Measurements from ENCODE around the gene INPP5E. TPM values are rescaled to one million over a fixed set of nuclear protein-coding genes. Genes with fewer than 3 reads are reported as not detected.

The INPP5E gene
- total RNA-seq, 1 experiment from 2014 or later, result 10.7 TPM

GRCh38 chr9:136467766-136468165 lies 28.1 kb upstream of the INPP5E start:
- peaks cover 28% of the 10 kb centered on the region; the same call in 1 of the 2 replicates for H3K79me2 ChIP-seq (ENCODE audit: low read length)
- CTCF ChIA-PET, result interaction anchor here (0.6 kb wide), 1 partner anchor 269 kb away, joined by 6 read pairs; no protein-coding TSS in a partner anchor
- H3K4me3 ChIP-seq (ENCODE audit: low read length), result no peak overlapping the region
- H4K20me1 ChIP-seq (ENCODE audit: low read length), result no peaks in the 10 kb centered on the region
- intact Hi-C loops (cut with micrococcal nuclease), result no loop called here
- no peaks in the 10 kb centered on the region for H3K27me3 ChIP-seq (ENCODE audit: low read length)
- no peak for DNase-seq
- H3K4me2 ChIP-seq (ENCODE audit: low read length), result no peak overlapping the region
- H2AFZ ChIP-seq (ENCODE audit: low read length), result no peak overlapping the region
- H3K4me1 ChIP-seq (ENCODE audit: insufficient read depth, low read length), result no peaks in the 10 kb centered on the region
- peaks cover 17% of the 10 kb centered on the region for H3K36me3 ChIP-seq (ENCODE audit: low read depth, low read length)
- H3K9me3 ChIP-seq (ENCODE audit: low read length), result no peaks in the 10 kb centered on the region
- BruUV-seq (replicated peaks), result no TSS peak
- ATAC-seq, result no peak
- no peak for TF ChIP-seq CTCF (conservative IDR thresholded peaks at IDR 0.05; ENCODE audit: low read depth, low read length)
- TF ChIP-seq EZH2 (IDR thresholded peaks at IDR 0.05; ENCODE audit: low read length, unreplicated experiment), result no peak
- no peak for TF ChIP-seq EZH2phosphoT487 (IDR thresholded peaks at IDR 0.05; ENCODE audit: borderline replicate concordance, low read length)
- H3K27ac ChIP-seq (ENCODE audit: low read length), result no peak overlapping the region
- POLR2A ChIA-PET (ENCODE audit: unreplicated experiment), result no interaction called here
- H3K9me2 ChIP-seq (replicated peaks; ENCODE audit: low read length), result no peaks in the 10 kb centered on the region
- no peaks in the 10 kb centered on the region for H3F3A ChIP-seq (ENCODE audit: low read length, unreplicated experiment)
- H3K9ac ChIP-seq (ENCODE audit: low read length), result no peak overlapping the region

GRCh38 chr9:136466155-136466541 lies 26.5 kb upstream of the INPP5E start:
- intact Hi-C loops (cut with micrococcal nuclease), result no loop called here

More at GRCh38 chr9:136466155-136466541, 26.5 kb upstream of the INPP5E start:
- DNase-seq, result no peak
- CTCF ChIA-PET, result no interaction called here
- 0 out of 2 replicates have a peak, but pooled peaks cover 12% of the 10 kb centered on the region for H3K79me2 ChIP-seq (ENCODE audit: low read length)
- no peaks in the 10 kb centered on the region for H3F3A ChIP-seq (ENCODE audit: low read length, unreplicated experiment)
- BruUV-seq (replicated peaks), result no TSS peak
- H3K9me2 ChIP-seq (replicated peaks; ENCODE audit: low read length), result no peaks in the 10 kb centered on the region
- H2AFZ ChIP-seq (ENCODE audit: low read length), result no peak overlapping the region
- H3K4me1 ChIP-seq (ENCODE audit: insufficient read depth, low read length), result no peaks in the 10 kb centered on the region
- H4K20me1 ChIP-seq (ENCODE audit: low read length), result no peaks in the 10 kb centered on the region
- no peak for ATAC-seq
- no peaks in the 10 kb centered on the region for H3K9me3 ChIP-seq (ENCODE audit: low read length)
- H3K9ac ChIP-seq (ENCODE audit: low read length), result no peak overlapping the region
- POLR2A ChIA-PET (ENCODE audit: unreplicated experiment), result interaction anchor here (0.6 kb wide), 1 partner anchor 12 kb away, joined by 21 read pairs; no protein-coding TSS in a partner anchor
- no peak overlapping the region for H3K27ac ChIP-seq (ENCODE audit: low read length)
- H3K27me3 ChIP-seq (ENCODE audit: low read length), result no peaks in the 10 kb centered on the region
- no peak overlapping the region for H3K4me2 ChIP-seq (ENCODE audit: low read length)
- H3K36me3 ChIP-seq (ENCODE audit: low read depth, low read length), result peaks cover 17% of the 10 kb centered on the region
- H3K4me3 ChIP-seq (ENCODE audit: low read length), result no peak overlapping the region
- TF ChIP-seq EZH2phosphoT487 (IDR thresholded peaks at IDR 0.05; ENCODE audit: borderline replicate concordance, low read length), result no peak
- TF ChIP-seq EZH2 (IDR thresholded peaks at IDR 0.05; ENCODE audit: low read length, unreplicated experiment), result no peak
- no peak for TF ChIP-seq CTCF (conservative IDR thresholded peaks at IDR 0.05; ENCODE audit: low read depth, low read length)

Data from PC-3 (cell line).